ENCODE measurements around the gene EDEM3. TPM values are rescaled to one million over a fixed set of nuclear protein-coding genes. Genes with fewer than 3 reads are reported as not detected.
"Not testable (repeated sequence)": the region's sequence is repeated elsewhere in the genome, so short reads cannot be mapped to it uniquely, and the experiment has no call there.

EDEM3 gene
- total RNA-seq, 2 experiments from 2014 or later: 12.5 to 14.5 TPM

DNA sequence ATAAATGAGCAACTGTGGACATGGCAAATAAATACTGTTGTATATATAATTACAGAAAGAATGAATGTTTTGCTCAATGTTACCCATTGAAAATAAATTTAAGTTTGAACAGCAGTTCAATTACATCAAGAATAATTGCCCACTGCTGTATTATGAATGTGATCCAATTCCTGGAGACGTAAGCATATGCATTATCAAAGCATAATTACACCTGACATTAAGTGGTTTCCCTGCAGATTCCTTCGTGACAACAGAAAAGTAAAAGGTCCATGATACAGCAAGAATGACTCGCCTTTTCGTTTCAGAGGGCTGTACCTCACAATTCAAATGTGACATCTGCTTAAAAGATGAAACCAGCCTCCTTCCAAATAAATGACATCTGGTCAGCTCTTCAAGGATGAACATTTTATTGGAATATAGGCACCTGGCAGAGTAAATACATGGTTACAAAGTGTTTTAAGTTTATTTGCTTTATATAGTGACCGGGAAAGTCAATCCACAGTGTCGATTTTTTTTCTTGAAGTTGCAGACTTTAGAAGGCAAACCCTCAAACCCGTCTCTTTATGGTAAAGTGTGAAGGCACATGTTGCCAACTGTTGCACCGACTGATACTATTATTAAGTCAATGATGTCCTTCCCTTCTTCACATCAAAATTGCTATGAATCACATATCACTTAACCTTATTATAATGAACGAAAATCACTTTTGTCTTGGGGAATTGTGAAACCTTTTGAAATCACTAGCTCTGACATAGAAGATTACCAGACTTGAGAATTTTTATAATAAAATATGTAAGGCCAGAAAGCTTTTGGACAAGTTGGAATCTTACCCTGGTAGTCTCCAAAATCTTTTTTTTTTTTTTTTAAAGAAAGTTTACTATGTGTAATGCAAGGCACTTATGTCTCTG lies 36.2 kb upstream of the EDEM3 start:
- no peak for ATAC-seq
- Mint-ChIP-seq H3K9me3 (no peaks in the 10 kb centered on the region), H3K27ac (no peak overlapping the region), H3K27me3 (no peaks in the 10 kb centered on the region), H3K36me3 (ENCODE audit: low read depth) (no peaks in the 10 kb centered on the region), H3K4me1 (ENCODE audit: low read depth) (peaks cover 21% of the 10 kb centered on the region), H3K4me3 (no peak overlapping the region)
- no peak for DNase-seq
- TF ChIP-seq, protein P1, sequence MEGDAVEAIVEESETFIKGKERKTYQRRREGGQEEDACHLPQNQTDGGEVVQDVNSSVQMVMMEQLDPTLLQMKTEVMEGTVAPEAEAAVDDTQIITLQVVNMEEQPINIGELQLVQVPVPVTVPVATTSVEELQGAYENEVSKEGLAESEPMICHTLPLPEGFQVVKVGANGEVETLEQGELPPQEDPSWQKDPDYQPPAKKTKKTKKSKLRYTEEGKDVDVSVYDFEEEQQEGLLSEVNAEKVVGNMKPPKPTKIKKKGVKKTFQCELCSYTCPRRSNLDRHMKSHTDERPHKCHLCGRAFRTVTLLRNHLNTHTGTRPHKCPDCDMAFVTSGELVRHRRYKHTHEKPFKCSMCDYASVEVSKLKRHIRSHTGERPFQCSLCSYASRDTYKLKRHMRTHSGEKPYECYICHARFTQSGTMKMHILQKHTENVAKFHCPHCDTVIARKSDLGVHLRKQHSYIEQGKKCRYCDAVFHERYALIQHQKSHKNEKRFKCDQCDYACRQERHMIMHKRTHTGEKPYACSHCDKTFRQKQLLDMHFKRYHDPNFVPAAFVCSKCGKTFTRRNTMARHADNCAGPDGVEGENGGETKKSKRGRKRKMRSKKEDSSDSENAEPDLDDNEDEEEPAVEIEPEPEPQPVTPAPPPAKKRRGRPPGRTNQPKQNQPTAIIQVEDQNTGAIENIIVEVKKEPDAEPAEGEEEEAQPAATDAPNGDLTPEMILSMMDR (IDR thresholded peaks at IDR 0.05): no peak
- ChIA-PET CTCF (interaction anchor here (0.8 to 1.8 kb wide), 3 partner anchors 14 to 196 kb away, joined by 4 read pairs; no protein-coding TSS in a partner anchor), POLR2A (no interaction called here)
- intact Hi-C loops (cut with micrococcal nuclease): no loop called here

DNA sequence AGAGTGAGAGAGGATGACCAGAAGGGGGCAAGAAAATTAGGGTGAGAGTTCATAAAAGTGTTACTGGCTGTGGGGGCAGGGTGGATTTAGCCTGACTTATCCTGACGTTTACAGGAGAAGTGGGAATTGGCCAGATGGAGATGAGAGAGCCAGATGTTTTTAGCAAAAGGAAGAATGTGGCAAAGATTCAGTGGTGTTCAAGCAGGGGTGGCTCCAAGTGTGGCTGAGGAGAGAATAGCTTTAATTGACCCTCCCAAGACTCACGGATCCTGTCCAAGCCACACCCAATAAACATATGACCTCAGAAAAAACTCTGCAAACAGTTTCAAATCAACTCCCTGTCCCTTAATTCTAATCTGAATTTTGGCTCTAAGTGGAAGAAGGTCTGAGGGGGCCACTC lies 35.2 kb upstream of the EDEM3 start:
- CTCF ChIA-PET: interaction anchor here (1.3 kb wide), 1 partner anchor 192 kb away, joined by 5 read pairs; no protein-coding TSS in a partner anchor
- H3K9me3 Mint-ChIP-seq: peaks cover 3% of the 10 kb centered on the region
- peaks cover 21% of the 10 kb centered on the region for H3K4me1 Mint-ChIP-seq (ENCODE audit: low read depth)
- H3K27ac Mint-ChIP-seq: no peak overlapping the region
- peaks cover 2% of the 10 kb centered on the region for H3K36me3 Mint-ChIP-seq (ENCODE audit: low read depth)
- POLR2A ChIA-PET: no interaction called here
- ATAC-seq: no peak
- no peak for DNase-seq
- no peaks in the 10 kb centered on the region for H3K27me3 Mint-ChIP-seq
- no peak overlapping the region for H3K4me3 Mint-ChIP-seq
- intact Hi-C loops (cut with micrococcal nuclease): no loop called here
- TF ChIP-seq, protein P1 (IDR thresholded peaks at IDR 0.05): no peak

DNA sequence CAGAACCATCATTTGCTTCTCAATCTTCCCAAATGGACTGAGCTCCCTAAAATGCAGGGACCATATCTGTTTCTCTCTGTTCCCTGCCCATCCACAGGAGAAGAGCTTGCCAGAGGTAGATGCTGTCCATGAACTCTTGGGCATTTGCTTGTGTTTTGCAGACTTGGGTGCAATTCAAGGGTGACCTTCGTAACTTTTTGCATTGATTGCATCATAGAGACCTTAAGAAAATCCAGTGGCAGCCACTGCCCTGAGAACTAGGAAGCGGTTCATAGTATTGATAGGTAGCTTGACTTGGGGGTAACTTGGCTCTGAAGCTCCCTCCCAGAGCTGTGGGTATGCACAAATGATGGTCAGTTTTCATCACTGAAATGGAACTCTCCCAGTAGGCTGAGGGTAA lies 34.3 kb upstream of the EDEM3 start:
- CTCF ChIA-PET: interaction anchor here (0.6 to 1.3 kb wide), 3 partner anchors 16 to 1871 kb away, joined by 3 to 6 read pairs (median 5); no protein-coding TSS in a partner anchor

DNA sequence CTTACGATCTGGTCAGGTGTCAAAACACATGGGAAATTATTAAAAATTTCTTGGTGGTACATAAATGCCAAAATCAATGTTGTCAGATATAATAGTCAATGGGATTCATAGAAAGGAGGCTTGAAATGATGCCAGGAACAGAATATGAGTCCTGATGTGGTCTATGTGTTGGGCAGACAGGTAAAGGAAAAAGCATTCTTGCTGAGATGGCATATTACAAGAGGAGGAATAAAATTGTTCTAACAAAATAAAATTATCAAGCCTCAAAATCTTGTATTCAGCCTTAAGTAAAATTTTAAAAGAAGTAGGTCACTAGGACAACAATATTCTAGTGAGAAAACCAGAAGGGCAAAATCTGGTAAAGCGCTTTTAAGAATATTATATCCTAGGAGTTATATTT lies 30.9 kb upstream of the EDEM3 start:
- TF ChIP-seq, protein P1 (IDR thresholded peaks at IDR 0.05): no peak
- POLR2A ChIA-PET: no interaction called here
- no peak for ATAC-seq
- no peak overlapping the region for H3K27ac Mint-ChIP-seq
- H3K4me1 Mint-ChIP-seq (ENCODE audit: low read depth): no peaks in the 10 kb centered on the region
- peaks cover 4% of the 10 kb centered on the region for H3K36me3 Mint-ChIP-seq (ENCODE audit: low read depth)
- CTCF ChIA-PET: no interaction called here
- DNase-seq: no peak
- no peaks in the 10 kb centered on the region for H3K27me3 Mint-ChIP-seq
- H3K4me3 Mint-ChIP-seq: no peak overlapping the region
- intact Hi-C loops (cut with micrococcal nuclease): no loop called here
- H3K9me3 Mint-ChIP-seq: peaks cover 23% of the 10 kb centered on the region

More for the DNA sequence above, 34.3 kb upstream of the EDEM3 start:
- no peak overlapping the region for H3K27ac Mint-ChIP-seq
- POLR2A ChIA-PET: no interaction called here
- H3K9me3 Mint-ChIP-seq: peaks cover 10% of the 10 kb centered on the region
- no peaks in the 10 kb centered on the region for H3K27me3 Mint-ChIP-seq
- peaks cover 21% of the 10 kb centered on the region for H3K4me1 Mint-ChIP-seq (ENCODE audit: low read depth)
- no peak overlapping the region for H3K4me3 Mint-ChIP-seq
- DNase-seq (no peak), ATAC-seq (no peak)
- intact Hi-C loops (cut with micrococcal nuclease): no loop called here
- TF ChIP-seq, protein P1 (IDR thresholded peaks at IDR 0.05): no peak
- peaks cover 4% of the 10 kb centered on the region for H3K36me3 Mint-ChIP-seq (ENCODE audit: low read depth)

DNA sequence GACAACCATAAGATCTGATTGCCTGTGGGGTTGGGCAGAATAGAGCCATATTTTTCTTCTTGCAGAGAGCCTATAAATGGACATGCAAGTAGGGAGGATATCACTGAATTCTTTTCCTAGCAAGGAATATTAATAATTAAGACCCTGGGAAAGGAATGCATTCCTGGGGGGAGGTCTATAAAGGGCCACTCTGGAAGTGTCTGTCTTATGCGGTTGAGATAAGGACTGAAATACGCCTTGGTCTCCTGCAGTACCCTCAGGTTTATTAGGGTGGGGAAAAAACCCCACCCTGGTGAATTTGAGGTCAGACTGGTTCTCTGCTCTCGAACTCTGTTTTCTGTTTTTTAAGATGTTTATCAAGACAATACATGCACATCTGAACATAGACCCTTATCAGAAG lies 29.1 kb upstream of the EDEM3 start:
- ATAC-seq; H3K4me3 Mint-ChIP-seq; H3K27ac Mint-ChIP-seq; POLR2A ChIA-PET; H3K4me1 Mint-ChIP-seq (ENCODE audit: low read depth); intact Hi-C loops (cut with micrococcal nuclease); DNase-seq; H3K27me3 Mint-ChIP-seq; H3K36me3 Mint-ChIP-seq (ENCODE audit: low read depth): not testable (repeated sequence)
- CTCF ChIA-PET: interaction anchor here (1.3 kb wide), 1 partner anchor 22 kb away, joined by 3 read pairs; no protein-coding TSS in a partner anchor
- peaks cover 23% of the 10 kb centered on the region for H3K9me3 Mint-ChIP-seq

All from activated CD8-positive, alpha-beta T cell treated with anti-CD3 and anti-CD28 coated beads for 36 hours (primary cell).